CD4-positive, alpha-beta memory T cell (primary cell): ENCODE results near the gene TAF12. TPM values are rescaled to one million over a fixed set of nuclear protein-coding genes. Genes with fewer than 3 reads are reported as not detected.
"Not testable (repeated sequence)": the region's sequence is repeated elsewhere in the genome, so short reads cannot be mapped to it uniquely, and the experiment has no call there.

Source experiments
- CTCF ChIA-PET: fragments of 350-600 bp; sonication (Branson Sonifier 250); formaldehyde crosslinking; loops from one replicate; lab custom pipeline; 2021; ENCODE audit warnings: inconsistent platforms; ENCODE audit not compliant: partially characterized antibody; lab: Charles Lee
- POLR2A ChIA-PET: fragments of 350-600 bp; sonication (Branson Sonifier 250); formaldehyde crosslinking; loops from one replicate; lab custom pipeline; 2021; ENCODE audit not compliant: partially characterized antibody; lab: Charles Lee
- DNase-seq, 5 donors: peaks; one replicate each; pipeline versions ENCODE4 v3.0.0 to v3.0.0-alpha.2; 2020 to 2022; ENCODE audit warnings: mixed read lengths in 1 of 5
- H3K27ac ChIP-seq: one replicate; pipeline ENCODE4 v1.7.0; 2013; ENCODE audit warnings: low read depth, low read length
- H3K27me3 ChIP-seq: 2 replicates; pipeline ENCODE4 v1.7.0; 2013; ENCODE audit warnings: mild to moderate bottlenecking, low read length, moderate library complexity; ENCODE audit not compliant: insufficient read depth
- H3K36me3 ChIP-seq: 2 replicates; pipeline ENCODE4 v1.7.0; 2013; ENCODE audit warnings: mild to moderate bottlenecking, low read length, moderate library complexity; ENCODE audit not compliant: insufficient read depth
- H3K4me1 ChIP-seq: 2 replicates; pipeline ENCODE4 v1.7.0; 2013; ENCODE audit warnings: mild to moderate bottlenecking, low read length, moderate library complexity; ENCODE audit not compliant: insufficient read depth
- H3K4me3 ChIP-seq, 2 donors: one replicate each; pipeline ENCODE4 v1.7.0; 2013; ENCODE audit warnings: low read length in 2 of 2, mild to moderate bottlenecking in 1 of 2
- H3K9me3 ChIP-seq, 2 donors: one replicate each; pipeline ENCODE4 v1.7.0; 2013; ENCODE audit warnings: low read length in 2 of 2, control low read depth in 1 of 2; ENCODE audit not compliant: control insufficient read depth in 1 of 2
- H3K27ac Mint-ChIP-seq, 7 donors: one replicate each; pipeline ENCODE4 v1.8.0; 2020 to 2021; ENCODE audit warnings: mixed read lengths in 7 of 7, mild to moderate bottlenecking in 6 of 7, inconsistent platforms in 3 of 7, moderate library complexity in 3 of 7
- H3K27me3 Mint-ChIP-seq, 2 donors: one replicate each; pipeline ENCODE4 v1.8.0; 2020 to 2021; ENCODE audit warnings: mixed read lengths in 2 of 2
- H3K36me3 Mint-ChIP-seq, 2 donors: one replicate each; pipeline ENCODE4 v1.8.0; 2020 to 2021; ENCODE audit warnings: mixed read lengths in 2 of 2, inconsistent platforms in 1 of 2, mild to moderate bottlenecking in 1 of 2
- H3K4me1 Mint-ChIP-seq, 4 donors: one replicate each; pipeline ENCODE4 v1.8.0; 2020 to 2021; ENCODE audit warnings: mixed read lengths in 4 of 4, mild to moderate bottlenecking in 1 of 4
- H3K4me3 Mint-ChIP-seq, 8 donors: one replicate each; pipeline ENCODE4 v1.8.0; 2020 to 2021; ENCODE audit warnings: mixed read lengths in 8 of 8, mild to moderate bottlenecking in 7 of 8, moderate library complexity in 6 of 8, inconsistent platforms in 3 of 8
- H3K9me3 Mint-ChIP-seq, 8 donors: one replicate each; pipeline ENCODE4 v1.8.0; 2020 to 2021; ENCODE audit warnings: mixed read lengths in 8 of 8, mild to moderate bottlenecking in 5 of 8, inconsistent platforms in 3 of 8, moderate library complexity in 1 of 8
- intact Hi-C: fragments of 100-400 bp; cut with micrococcal nuclease; formaldehyde crosslinking; loops from one replicate; pipeline ENCODE4 v1.15.1; 2023
- polyA plus RNA-seq, 2 donors: library from polyadenylated mRNA; unstranded; fragments of 300-500 nt; fragmentation: Illumina TruSeq; gene quantifications; one replicate each; pipeline ENCODE4 v1.2.3, GENCODE V29; 2021
- total RNA-seq, 2 experiments: library from RNA; stranded (reverse); gene quantifications; one replicate each; pipeline ENCODE4 v1.2.3, GENCODE V29; 2021

The TAF12 gene
- total and polyA plus RNA-seq, 4 experiments from 2014 or later = 23.5 to 53.4 (median 38.7) TPM

GRCh38 chr1:28586585-28587391 lies 56.1 kb downstream of the TAF12 start:
- H3K4me3 Mint-ChIP-seq, H3K27ac Mint-ChIP-seq, H3K27me3 ChIP-seq, H3K4me1 ChIP-seq, H3K36me3 ChIP-seq, H3K9me3 ChIP-seq, H3K27ac ChIP-seq, H3K4me3 ChIP-seq, DNase-seq, H3K36me3 Mint-ChIP-seq, H3K27me3 Mint-ChIP-seq, H3K9me3 Mint-ChIP-seq, intact Hi-C loops: not testable (repeated sequence)
- CTCF ChIA-PET = interaction anchor here (0.6 to 0.7 kb wide), 2 partner anchors 304 to 442 kb away, joined by 3 to 4 read pairs; no protein-coding TSS in a partner anchor
- POLR2A ChIA-PET = interaction anchor here (0.7 kb wide), 1 partner anchor 101 kb away, joined by 3 read pairs; no protein-coding TSS in a partner anchor
- peaks cover 5 to 15% (median 10%) of the 10 kb centered on the region in 4 donors for H3K4me1 Mint-ChIP-seq

- POLR2A ChIA-PET = interaction anchor here (0.5 to 9.1 kb wide), 42 partner anchors 9 to 809 kb away, joined by 3 to 234 read pairs (median 8); partner anchors contain the start of genes ATP5IF1, EPB41, EYA3 and GMEB1
- DNase-seq = peak in 1 of 5 donors; percentile 16
- H3K4me3 Mint-ChIP-seq = peak overlapping the region; percentile 94 to 99 (median 98)
- peak overlapping the region; percentile 90 to 98 (median 95) for H3K27ac Mint-ChIP-seq
- peaks cover 0 to 7% (median 0%) of the 10 kb centered on the region in 8 donors for H3K9me3 Mint-ChIP-seq
- H3K9me3 ChIP-seq = no peaks in the 10 kb centered on the region
- peak overlapping the region; percentile 82 to 99 for H3K4me3 ChIP-seq
- peaks cover 21 to 54% (median 37%) of the 10 kb centered on the region in 4 donors for H3K4me1 Mint-ChIP-seq
- intact Hi-C loops = loop anchor here (5.0 kb wide), 1 partner anchor 600 kb away; the partner anchor contains the start of gene SRSF4
- H3K4me1 ChIP-seq = peaks cover 33% of the 10 kb centered on the region
- no peaks in the 10 kb centered on the region for H3K27me3 ChIP-seq
- CTCF ChIA-PET = interaction anchor here (0.8 to 5.0 kb wide), 15 partner anchors 8 to 295 kb away, joined by 3 to 23 read pairs (median 5); partner anchors contain the start of genes GMEB1, MED18, TAF12 and TRNAU1AP
- no peaks in the 10 kb centered on the region for H3K27me3 Mint-ChIP-seq
- peak overlapping the region; percentile 82 for H3K27ac ChIP-seq
- H3K36me3 Mint-ChIP-seq = peaks cover 27 to 39% of the 10 kb centered on the region in 2 donors
- peaks cover 27% of the 10 kb centered on the region for H3K36me3 ChIP-seq
These were observed 60.6 kb downstream of the TAF12 start for GRCh38 chr1:28582248-28582615.

- Histone ChIP-seq H3K36me3 (peaks cover 32% of the 10 kb centered on the region), H3K4me3 (peak overlapping the region; percentile 82 to 99), H3K4me1 (peaks cover 33% of the 10 kb centered on the region), H3K27me3 (no peaks in the 10 kb centered on the region), H3K9me3 (no peaks in the 10 kb centered on the region), H3K27ac (peak overlapping the region; percentile 82)
- H3K36me3 Mint-ChIP-seq = peaks cover 31 to 44% of the 10 kb centered on the region in 2 donors
- peaks cover 21 to 54% (median 38%) of the 10 kb centered on the region in 4 donors for H3K4me1 Mint-ChIP-seq
- intact Hi-C loops = loop anchor here (1.0 to 5.0 kb wide), 9 partner anchors 28 to 601 kb away; partner anchors contain the start of genes RCC1, RNU11, SESN2 and SRSF4
- peak overlapping the region; percentile 92 to 98 (median 95) for H3K27ac Mint-ChIP-seq
- CTCF ChIA-PET = interaction anchor here (0.6 to 5.0 kb wide), 23 partner anchors 9 to 801 kb away, joined by 3 to 23 read pairs (median 4); partner anchors contain the start of genes GMEB1, MED18, TAF12 and TRNAU1AP
- no peaks in the 10 kb centered on the region for H3K27me3 Mint-ChIP-seq
- POLR2A ChIA-PET = interaction anchor here (0.5 to 9.1 kb wide), 53 partner anchors 10 to 1691 kb away, joined by 3 to 234 read pairs (median 6); partner anchors contain the start of genes ATP5IF1, EPB41, EYA3 and GMEB1
- H3K9me3 Mint-ChIP-seq = peaks cover 0 to 7% (median 0%) of the 10 kb centered on the region in 8 donors
- peak overlapping the region; percentile 94 to 99 (median 98) for H3K4me3 Mint-ChIP-seq
- DNase-seq = peak; percentile 91 to 94 (median 93)
These were observed 61.2 kb downstream of the TAF12 start for GRCh38 chr1:28581531-28582247.

GRCh38 chr1:28580722-28581530 lies 61.9 kb downstream of the TAF12 start:
- H3K36me3 Mint-ChIP-seq = peaks cover 32 to 46% of the 10 kb centered on the region in 2 donors
- peak overlapping the region; percentile 94 to 99 (median 98) for H3K4me3 Mint-ChIP-seq
- POLR2A ChIA-PET = interaction anchor here (0.6 to 9.1 kb wide), 49 partner anchors 10 to 1691 kb away, joined by 3 to 234 read pairs (median 6); partner anchors contain the start of genes ATP5IF1, EPB41, EYA3 and GMEB1
- Histone ChIP-seq H3K36me3 (peaks cover 32% of the 10 kb centered on the region), H3K4me1 (peaks cover 33% of the 10 kb centered on the region), H3K9me3 (no peaks in the 10 kb centered on the region), H3K27ac (peak overlapping the region; percentile 82), H3K27me3 (no peaks in the 10 kb centered on the region), H3K4me3 (peak overlapping the region; percentile 82 to 99)
- CTCF ChIA-PET = interaction anchor here (0.6 to 5.0 kb wide), 25 partner anchors 10 to 800 kb away, joined by 3 to 23 read pairs (median 4); partner anchors contain the start of genes GMEB1, MED18, TAF12 and TRNAU1AP
- H3K27ac Mint-ChIP-seq = peak overlapping the region; percentile 88 to 98 (median 95)
- peaks cover 21 to 54% (median 38%) of the 10 kb centered on the region in 4 donors for H3K4me1 Mint-ChIP-seq
- H3K27me3 Mint-ChIP-seq = no peaks in the 10 kb centered on the region
- intact Hi-C loops = loop anchor here (1.0 to 5.0 kb wide), 9 partner anchors 28 to 601 kb away; partner anchors contain the start of genes RCC1, RNU11, SESN2 and SRSF4
- peaks cover 0 to 7% (median 0%) of the 10 kb centered on the region in 8 donors for H3K9me3 Mint-ChIP-seq
- DNase-seq = peak; percentile 17 to 83 (median 68)

GRCh38 chr1:28579401-28579800 lies 63.5 kb downstream of the TAF12 start:
- H3K36me3 ChIP-seq = peaks cover 37% of the 10 kb centered on the region
- intact Hi-C loops = no loop called here
- H3K4me1 ChIP-seq = peaks cover 33% of the 10 kb centered on the region
- no peak for DNase-seq
- peaks cover 39 to 54% of the 10 kb centered on the region in 2 donors for H3K36me3 Mint-ChIP-seq
- peak overlapping the region; percentile 82 for H3K27ac ChIP-seq
- no peaks in the 10 kb centered on the region for H3K9me3 ChIP-seq
- H3K4me1 Mint-ChIP-seq = peaks cover 21 to 54% (median 38%) of the 10 kb centered on the region in 4 donors
- H3K4me3 Mint-ChIP-seq = peak overlapping the region; percentile 94 to 99 (median 98)
- H3K27me3 Mint-ChIP-seq = no peaks in the 10 kb centered on the region
- POLR2A ChIA-PET = interaction anchor here (0.6 to 9.1 kb wide), 16 partner anchors 8 to 1851 kb away, joined by 3 to 234 read pairs (median 38); partner anchors contain the start of genes ATP5IF1, GMEB1, RAB42 and RCC1
- CTCF ChIA-PET = interaction anchor here (0.7 to 5.0 kb wide), 11 partner anchors 19 to 333 kb away, joined by 3 to 23 read pairs (median 3); partner anchors contain the start of genes TRNAU1AP and YTHDF2
- peak overlapping the region in 1 of 2 donors; percentile 99 for H3K4me3 ChIP-seq
- H3K27me3 ChIP-seq = no peaks in the 10 kb centered on the region
- peaks cover 0 to 7% (median 0%) of the 10 kb centered on the region in 8 donors for H3K9me3 Mint-ChIP-seq
- peak overlapping the region; percentile 65 to 97 (median 84) for H3K27ac Mint-ChIP-seq
